Keratinocyte (primary cell): Measurements from ENCODE around the gene TAS1R3. TPM values are rescaled to one million over a fixed set of nuclear protein-coding genes. Genes with fewer than 3 reads are reported as not detected.
A peak's percentile ranks its signal among the peaks of the same experiment; 100 is the strongest.

Source experiments
- DNase-seq: peaks from one replicate; pipeline ENCODE4 v3.0.0-alpha.2; 2011; ENCODE audit warnings: low read depth, missing footprints, low spot score
- FAIRE-seq: peaks from 2 replicates; lab custom pipeline; 2011; peaks lifted over from hg19 to GRCh38; lab: Jason Lieb, UNC
- H2AFZ ChIP-seq: 2 replicates; pipeline ENCODE4 v1.6.0; 2012; ENCODE audit warnings: low read length, control low read depth, inconsistent platforms; ENCODE audit not compliant: control insufficient read depth
- H3K27ac ChIP-seq: 2 replicates; pipeline ENCODE4 v1.5.1; 2011; ENCODE audit warnings: low read length; ENCODE audit not compliant: control insufficient read depth, insufficient read depth
- H3K27me3 ChIP-seq: 3 replicates; pipeline ENCODE4 v1.6.0; 2011; ENCODE audit warnings: low read length; ENCODE audit not compliant: control insufficient read depth, insufficient read depth; ENCODE audit errors: extremely low read depth
- H3K36me3 ChIP-seq, 2 experiments: 2 replicates in 1 of 2; 3 replicates in 1 of 2; pipeline ENCODE4 v1.5.1; 2011; ENCODE audit warnings: low read length in 2 of 2, mild to moderate bottlenecking in 1 of 2; ENCODE audit not compliant: control insufficient read depth in 2 of 2, insufficient read depth in 2 of 2; ENCODE audit errors: extremely low read depth in 1 of 2
- H3K4me1 ChIP-seq: 3 replicates; pipeline ENCODE4 v1.5.1; 2011; ENCODE audit warnings: low read length; ENCODE audit not compliant: control insufficient read depth, insufficient read depth; ENCODE audit errors: extremely low read depth
- H3K4me2 ChIP-seq: 3 replicates; pipeline ENCODE4 v1.6.0; 2011; ENCODE audit warnings: low read depth, low read length; ENCODE audit not compliant: control insufficient read depth, insufficient read depth; ENCODE audit errors: extremely low read depth
- H3K4me3 ChIP-seq, 3 experiments: fragments of 200-600 bp in 1 of 3; sonication (generic) in 1 of 3; 2 replicates in 2 of 3; 3 replicates in 1 of 3; pipeline ENCODE4 v1.5.1; 2011 to 2016; ENCODE audit warnings: low read length in 3 of 3, mild to moderate bottlenecking in 3 of 3, control low read depth in 2 of 3, inconsistent platforms in 1 of 3, low read depth in 1 of 3, mixed read lengths in 1 of 3, mixed run types in 1 of 3, moderate library complexity in 1 of 3; ENCODE audit not compliant: control insufficient read depth in 2 of 3, insufficient read depth in 2 of 3; ENCODE audit errors: extremely low read depth in 1 of 3
- H3K79me2 ChIP-seq: 2 replicates; pipeline ENCODE4 v1.6.0; 2012; ENCODE audit warnings: low read length; ENCODE audit not compliant: control insufficient read depth, insufficient read depth
- H3K9ac ChIP-seq: 3 replicates; pipeline ENCODE4 v1.6.0; 2011; ENCODE audit warnings: low read length; ENCODE audit not compliant: control insufficient read depth, insufficient read depth; ENCODE audit errors: extremely low read depth
- H3K9me1 ChIP-seq: 3 replicates; pipeline ENCODE4 v1.6.0; 2011; ENCODE audit warnings: low read length; ENCODE audit not compliant: control insufficient read depth, insufficient read depth; ENCODE audit errors: extremely low read depth
- H3K9me3 ChIP-seq: 2 replicates; pipeline ENCODE4 v1.5.1; 2012; ENCODE audit warnings: low read depth, low read length; ENCODE audit not compliant: control insufficient read depth
- H4K20me1 ChIP-seq: 3 replicates; pipeline ENCODE4 v1.6.0; 2011; ENCODE audit warnings: low read length; ENCODE audit not compliant: control insufficient read depth, insufficient read depth; ENCODE audit errors: extremely low read depth
- EZH2 ChIP-seq: IDR thresholded peaks from one replicate; pipeline ENCODE4 v1.6.1; 2012; ENCODE audit warnings: inconsistent platforms, mild to moderate bottlenecking, low read length, moderate library complexity
- dilution Hi-C: fragments of 300-500 bp; cut with MboI; formaldehyde crosslinking; loops from one replicate; pipeline ENCODE4 v1.7.0; 2020; ENCODE audit warnings: low sequenced_read_pairs; ENCODE audit not compliant: extremely low pct_ligation_motif_present
- polyA plus RNA-seq, 5 experiments: library from polyadenylated mRNA; depleted of rRNA in 3 of 5; stranded (reverse) in 3 of 5; stranded (forward) in 1 of 5; unstranded in 1 of 5; fragments of >200 nt; gene quantifications; 1 replicate in 1 of 5; 2 replicates in 3 of 5; 3 replicates in 1 of 5; pipeline versions ENCODE4 v1.2.1 to v1.2.3, GENCODE V29; 2011 to 2012; ENCODE audit warnings: missing spikeins in 2 of 5, low read depth in 1 of 5, low replicate concordance in 1 of 5
- TF ChIP-seq, protein P1 (sequence below), 3 experiments: IDR thresholded peaks in 1 of 3; conservative IDR thresholded peaks in 1 of 3; optimal IDR thresholded peaks in 1 of 3; 2 replicates in 2 of 3; 3 replicates in 1 of 3; pipeline versions ENCODE3 to v1.5.1; 2011; ENCODE audit warnings: low read length in 3 of 3, mild to moderate bottlenecking in 3 of 3, moderate library complexity in 2 of 3, control low read depth in 1 of 3, inconsistent platforms in 1 of 3; ENCODE audit not compliant: insufficient read depth in 2 of 3; ENCODE audit errors: extremely low read depth in 1 of 3

TAS1R3 gene
- polyA plus RNA-seq, 1 donor (not counting 4 experiments of a cell fraction or from before 2014, with no cell fraction given) = 0.04 TPM

DNA sequence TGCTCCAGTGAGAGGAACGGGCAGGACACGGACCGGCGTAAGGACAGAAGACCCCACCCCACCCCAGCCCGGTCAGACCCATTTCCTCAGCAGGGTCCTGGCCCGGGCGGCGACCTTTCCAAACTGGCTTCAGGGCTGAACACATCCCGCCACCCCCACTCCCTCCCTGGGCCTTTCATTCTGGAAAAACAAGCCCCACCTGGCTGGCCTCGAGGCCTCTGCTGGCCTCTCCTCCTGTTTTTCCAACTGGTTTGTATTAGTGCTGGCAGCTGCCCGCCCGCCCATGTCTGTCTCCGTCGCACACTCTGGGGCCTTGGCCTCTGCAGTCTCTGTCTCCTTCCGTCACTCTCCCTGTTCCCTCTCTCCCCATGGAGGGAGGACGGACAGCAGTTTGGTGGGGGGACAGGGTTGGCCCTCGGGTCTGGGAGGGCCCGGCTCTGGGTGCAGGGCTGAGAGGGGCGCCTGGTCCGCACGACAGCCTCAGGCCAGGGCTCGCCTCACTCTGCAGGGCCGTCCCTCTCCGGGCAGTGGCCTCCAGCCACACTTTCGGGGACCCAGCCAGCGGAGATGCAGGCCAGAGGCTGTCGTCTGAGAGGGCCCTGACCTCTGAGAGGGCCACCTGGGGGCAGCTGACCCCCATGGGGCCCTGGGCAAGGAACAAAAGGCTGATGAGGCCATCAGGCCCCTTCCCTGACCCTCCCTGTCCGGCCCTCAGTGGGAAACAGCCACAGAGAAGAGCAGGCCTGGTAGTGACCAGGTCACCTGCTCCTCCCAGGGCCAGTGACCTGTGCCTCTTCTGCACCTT is 28.8 kb downstream of the TAS1R3 start:
- Histone ChIP-seq H3K27me3 (peaks cover under 1% of the 10 kb centered on the region), H4K20me1 (no peaks in the 10 kb centered on the region), H3K36me3 (no peaks in the 10 kb centered on the region), H3K79me2 (no peaks in the 10 kb centered on the region), H3K27ac (no peak overlapping the region), H3K9me3 (no peaks in the 10 kb centered on the region), H3K9ac (no peak overlapping the region), H3K9me1 (no peaks in the 10 kb centered on the region), H3K4me3 (no peak overlapping the region), H3K4me1 (peaks cover 25% of the 10 kb centered on the region), H2AFZ (no peak overlapping the region), H3K4me2 (no peak overlapping the region)
- TF ChIP-seq, protein P1, sequence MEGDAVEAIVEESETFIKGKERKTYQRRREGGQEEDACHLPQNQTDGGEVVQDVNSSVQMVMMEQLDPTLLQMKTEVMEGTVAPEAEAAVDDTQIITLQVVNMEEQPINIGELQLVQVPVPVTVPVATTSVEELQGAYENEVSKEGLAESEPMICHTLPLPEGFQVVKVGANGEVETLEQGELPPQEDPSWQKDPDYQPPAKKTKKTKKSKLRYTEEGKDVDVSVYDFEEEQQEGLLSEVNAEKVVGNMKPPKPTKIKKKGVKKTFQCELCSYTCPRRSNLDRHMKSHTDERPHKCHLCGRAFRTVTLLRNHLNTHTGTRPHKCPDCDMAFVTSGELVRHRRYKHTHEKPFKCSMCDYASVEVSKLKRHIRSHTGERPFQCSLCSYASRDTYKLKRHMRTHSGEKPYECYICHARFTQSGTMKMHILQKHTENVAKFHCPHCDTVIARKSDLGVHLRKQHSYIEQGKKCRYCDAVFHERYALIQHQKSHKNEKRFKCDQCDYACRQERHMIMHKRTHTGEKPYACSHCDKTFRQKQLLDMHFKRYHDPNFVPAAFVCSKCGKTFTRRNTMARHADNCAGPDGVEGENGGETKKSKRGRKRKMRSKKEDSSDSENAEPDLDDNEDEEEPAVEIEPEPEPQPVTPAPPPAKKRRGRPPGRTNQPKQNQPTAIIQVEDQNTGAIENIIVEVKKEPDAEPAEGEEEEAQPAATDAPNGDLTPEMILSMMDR (optimal IDR thresholded peaks at IDR 0.05 in 1 of 3, IDR thresholded peaks at IDR 0.05 in 1 of 3, conservative IDR thresholded peaks at IDR 0.05 in 1 of 3; ENCODE audit: extremely low read depth in 1 of 3, insufficient read depth in 2 of 3, low read length in 3 of 3) = no peak
- no peak for TF ChIP-seq EZH2
- DNase-seq (no peak), FAIRE-seq (no peak)
- dilution Hi-C loops = no loop called here

DNA sequence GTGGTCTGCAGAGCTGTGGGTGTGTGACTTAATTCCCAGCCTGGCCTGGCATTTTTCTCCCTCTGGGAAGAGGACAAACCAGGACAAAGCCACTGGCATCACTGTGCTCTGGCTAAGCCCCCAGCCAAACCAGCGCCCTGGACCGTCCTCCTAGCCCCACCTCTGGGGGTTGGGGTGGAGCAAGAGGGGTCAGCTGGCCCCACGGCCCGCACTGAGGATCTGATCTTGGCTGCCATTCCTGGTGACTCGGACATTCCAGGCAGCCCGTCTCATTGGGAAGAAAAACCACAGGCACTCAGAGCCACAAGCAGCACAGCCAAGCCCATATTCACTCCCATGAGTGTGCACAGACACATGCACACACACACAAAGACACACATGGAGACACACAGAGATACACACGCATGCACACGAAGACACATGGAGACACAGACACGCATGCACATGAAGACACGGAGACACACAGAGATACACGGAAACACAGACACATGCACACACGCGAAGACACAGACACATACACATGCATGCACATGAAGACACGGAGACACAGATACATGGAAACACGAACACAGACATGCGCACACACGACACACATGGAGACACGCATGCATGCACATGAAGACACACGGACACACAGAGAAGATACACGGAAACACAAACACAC is 29.6 kb downstream of the TAS1R3 start:
- H3K36me3 ChIP-seq = no peaks in the 10 kb centered on the region
- DNase-seq = no peak
- no peaks in the 10 kb centered on the region for H3K27me3 ChIP-seq
- H3K4me3 ChIP-seq = no peak overlapping the region
- dilution Hi-C loops = no loop called here
- no peak for TF ChIP-seq EZH2
- TF ChIP-seq, protein P1 (optimal IDR thresholded peaks at IDR 0.05 in 1 of 3, IDR thresholded peaks at IDR 0.05 in 1 of 3, conservative IDR thresholded peaks at IDR 0.05 in 1 of 3; ENCODE audit: extremely low read depth in 1 of 3, insufficient read depth in 2 of 3, low read length in 3 of 3) = no peak
- peak overlapping the region; percentile 46 for H3K4me2 ChIP-seq
- no peaks in the 10 kb centered on the region for H4K20me1 ChIP-seq
- no peak overlapping the region for H2AFZ ChIP-seq
- no peak overlapping the region for H3K27ac ChIP-seq
- H3K4me1 ChIP-seq = peaks cover 25% of the 10 kb centered on the region
- H3K9ac ChIP-seq = no peak overlapping the region
- no peaks in the 10 kb centered on the region for H3K9me1 ChIP-seq
- no peaks in the 10 kb centered on the region for H3K79me2 ChIP-seq
- no peaks in the 10 kb centered on the region for H3K9me3 ChIP-seq
- peak; percentile 81 for FAIRE-seq
